B cell (primary cell): ENCODE data around the gene PITPNM1. TPM values are rescaled to one million over a fixed set of nuclear protein-coding genes. Genes with fewer than 3 reads are reported as not detected.

Source experiments
- ATAC-seq: fragments of 200-7000 bp; cut with Tn5 transposase; one replicate; pipeline ENCODE4 v1.10.0; 2021; ENCODE audit warnings: low read depth, mild to moderate bottlenecking, moderate number of reproducible peaks, moderate library complexity
- CTCF ChIA-PET: fragments of 350-600 bp; sonication (Branson Sonifier 250); formaldehyde crosslinking; loops from one replicate; lab custom pipeline; 2021; ENCODE audit warnings: antibody characterized with exemption, inconsistent platforms; lab: Charles Lee
- POLR2A ChIA-PET: fragments of 350-600 bp; sonication (Branson Sonifier 250); formaldehyde crosslinking; loops from one replicate; lab custom pipeline; 2021; ENCODE audit warnings: antibody characterized with exemption; lab: Charles Lee
- DNase-seq: peaks from one replicate; pipeline ENCODE4 v3.0.0; 2013
- H2AFZ ChIP-seq: 2 replicates; pipeline ENCODE4 v1.6.1; 2012; ENCODE audit warnings: mild to moderate bottlenecking, low read depth, low read length; ENCODE audit not compliant: insufficient read depth, poor library complexity, severe bottlenecking
- H3K27ac ChIP-seq, 2 donors: 1 replicate in 1 of 2; 2 replicates in 1 of 2; pipeline ENCODE4 v1.5.1; 2012 to 2013; ENCODE audit warnings: low read length in 2 of 2, mild to moderate bottlenecking in 2 of 2, moderate library complexity in 1 of 2
- H3K27me3 ChIP-seq, 4 experiments: fragments of 200-600 bp in 1 of 4; sonication (generic) in 1 of 4; replicated peaks in 1 of 4; 1 replicate in 2 of 4; 2 replicates in 2 of 4; pipeline versions ENCODE4 v1.6.1 to v1.7.0; 2013 to 2016; ENCODE audit warnings: low read length in 3 of 4, mild to moderate bottlenecking in 2 of 4, mixed read lengths in 1 of 4, moderate library complexity in 1 of 4; ENCODE audit not compliant: insufficient read depth in 4 of 4, control insufficient read depth in 3 of 4; ENCODE audit errors: control extremely low read depth in 1 of 4
- H3K36me3 ChIP-seq, 2 experiments: replicated peaks in 1 of 2; 1 replicate in 1 of 2; 2 replicates in 1 of 2; pipeline versions ENCODE4 v1.6.1 to v1.7.1; 2013; ENCODE audit warnings: low read length in 1 of 2; ENCODE audit not compliant: insufficient read depth in 2 of 2, control insufficient read depth in 1 of 2; ENCODE audit errors: control extremely low read depth in 1 of 2, extremely low read depth in 1 of 2
- H3K4me1 ChIP-seq, 2 donors: fragments of 200-600 bp in 1 of 2; sonication (generic) in 1 of 2; 1 replicate in 1 of 2; 2 replicates in 1 of 2; pipeline versions ENCODE4 v1.5.1 to v1.6.1; 2013 to 2017; ENCODE audit warnings: low read length in 2 of 2; ENCODE audit not compliant: control insufficient read depth in 2 of 2, insufficient read depth in 2 of 2
- H3K4me2 ChIP-seq: replicated peaks from 2 replicates; pipeline ENCODE3; 2012; ENCODE audit warnings: mild to moderate bottlenecking, low read depth, low read length; ENCODE audit not compliant: poor library complexity, severe bottlenecking
- H3K4me3 ChIP-seq, 5 experiments: fragments of 200-600 bp in 1 of 5; sonication (generic) in 1 of 5; 1 replicate in 3 of 5; 2 replicates in 2 of 5; pipeline versions ENCODE4 v1.5.1 to v1.7.0; 2011 to 2016; ENCODE audit warnings: low read length in 4 of 5, mild to moderate bottlenecking in 4 of 5, low read depth in 2 of 5, control low read depth in 1 of 5, moderate library complexity in 1 of 5; ENCODE audit not compliant: insufficient read depth in 1 of 5; ENCODE audit errors: control extremely low read depth in 1 of 5, extremely low read depth in 1 of 5
- H3K79me2 ChIP-seq: fragments of 200-600 bp; sonication (generic); one replicate; pipeline ENCODE4 v1.6.0; 2016; ENCODE audit warnings: low read length; ENCODE audit not compliant: control insufficient read depth, insufficient read depth
- H3K9ac ChIP-seq: fragments of 200-600 bp; sonication (generic); 2 replicates; pipeline ENCODE4 v1.6.1; 2017; ENCODE audit warnings: mild to moderate bottlenecking, low read length, moderate library complexity
- H3K9me3 ChIP-seq, 3 donors: one replicate each; pipeline versions ENCODE4 v1.6.1 to v1.7.1; 2013; ENCODE audit warnings: low read length in 2 of 3; ENCODE audit not compliant: control insufficient read depth in 2 of 3, insufficient read depth in 1 of 3; ENCODE audit errors: control extremely low read depth in 1 of 3
- H4K20me1 ChIP-seq: 2 replicates; pipeline ENCODE4 v1.6.0; 2012; ENCODE audit warnings: mild to moderate bottlenecking, low read length; ENCODE audit not compliant: insufficient read depth, control insufficient read depth, poor library complexity, severe bottlenecking
- H3K27ac Mint-ChIP-seq: one replicate; pipeline ENCODE4 v1.8.0; 2021; ENCODE audit warnings: mixed read lengths
- H3K27me3 Mint-ChIP-seq: one replicate; pipeline ENCODE4 v1.8.0; 2021; ENCODE audit warnings: mixed read lengths
- H3K4me1 Mint-ChIP-seq: one replicate; pipeline ENCODE4 v1.8.0; 2021; ENCODE audit warnings: mixed read lengths
- H3K4me3 Mint-ChIP-seq: one replicate; pipeline ENCODE4 v1.8.0; 2021; ENCODE audit warnings: mixed read lengths
- H3K9me3 Mint-ChIP-seq: one replicate; pipeline ENCODE4 v1.8.0; 2022; ENCODE audit warnings: mixed read lengths; ENCODE audit not compliant: insufficient read depth
- EZH2 ChIP-seq: IDR thresholded peaks from 2 replicates; pipeline ENCODE4 v1.6.1; 2012; ENCODE audit warnings: borderline replicate concordance, low read depth, mild to moderate bottlenecking, moderate library complexity, low read length; ENCODE audit not compliant: insufficient read depth, poor library complexity, severe bottlenecking
- WGBS: methylation state at CpG from one replicate; pipeline ENCODE4 v1.1.5; 2013; ENCODE audit warnings: missing lambda C conversion rate; ENCODE audit not compliant: insufficient coverage; 5-methylcytosine and 5-hydroxymethylcytosine counted together
- intact Hi-C: fragments of 100-400 bp; cut with micrococcal nuclease; formaldehyde crosslinking; loops from one replicate; pipeline ENCODE4 v1.10.0; 2022
- polyA plus RNA-seq: library from polyadenylated mRNA; depleted of rRNA; stranded (reverse); fragments of >200 nt; gene quantifications from 2 replicates; pipeline ENCODE4 v1.2.3, GENCODE V29; 2012
- total RNA-seq, 2 donors: library from RNA; stranded (reverse); fragments of 120-200 nt in 1 of 2; gene quantifications; 1 replicate in 1 of 2; 2 replicates in 1 of 2; pipeline versions ENCODE4 v1.2.3 to v1.2.4, GENCODE V29; 2013 to 2022
- TF ChIP-seq, protein P1 (sequence below): fragments of 200-600 bp; IDR thresholded peaks from one replicate; pipeline ENCODE4 v1.8.0; 2022; ENCODE audit warnings: antibody characterized with exemption, mild to moderate bottlenecking

PITPNM1 gene
- total and polyA plus RNA-seq, 2 donors (not counting 1 experiment from before 2014, with no cell fraction given), result 152 to 166 TPM

GRCh38 chr11:67455054-67455453, 50.1 kb downstream of the PITPNM1 start, which contains the start of gene CABP4:
Gene CABP4, plus strand, starts transcription at chr11:67455354. Its CDS starts 70 bp downstream, at chr11:67455424.
- Histone ChIP-seq H4K20me1 (no peaks in the 10 kb centered on the region), H3K4me2 (peak within 1 kb of the TSS; percentile 25), H3K4me1 (peaks cover 51 to 88% of the 10 kb centered on the region in 2 donors), H3K27ac (no peak within 1 kb of the TSS), H2AFZ (no peak within 1 kb of the TSS), H3K9ac (no peak within 1 kb of the TSS), H3K4me3 (no peak within 1 kb of the TSS), H3K79me2 (peaks cover 70% of the 10 kb centered on the region), H3K27me3 (no peaks in the 10 kb centered on the region), H3K36me3 (no peaks in the 10 kb centered on the region), H3K9me3 (no peaks in the 10 kb centered on the region)
- Mint-ChIP-seq H3K27me3 (no peaks in the 10 kb centered on the region), H3K4me1 (peaks cover 44% of the 10 kb centered on the region), H3K27ac (peak within 1 kb of the TSS; percentile 41), H3K9me3 (no peaks in the 10 kb centered on the region), H3K4me3 (no peak within 1 kb of the TSS)
- POLR2A ChIA-PET, result interaction anchor here (1.0 to 2.4 kb wide), 4 partner anchors 9 to 18 kb away, joined by 3 to 7 read pairs (median 4); partner anchors contain the start of gene PTPRCAP
- TF ChIP-seq, protein P1, sequence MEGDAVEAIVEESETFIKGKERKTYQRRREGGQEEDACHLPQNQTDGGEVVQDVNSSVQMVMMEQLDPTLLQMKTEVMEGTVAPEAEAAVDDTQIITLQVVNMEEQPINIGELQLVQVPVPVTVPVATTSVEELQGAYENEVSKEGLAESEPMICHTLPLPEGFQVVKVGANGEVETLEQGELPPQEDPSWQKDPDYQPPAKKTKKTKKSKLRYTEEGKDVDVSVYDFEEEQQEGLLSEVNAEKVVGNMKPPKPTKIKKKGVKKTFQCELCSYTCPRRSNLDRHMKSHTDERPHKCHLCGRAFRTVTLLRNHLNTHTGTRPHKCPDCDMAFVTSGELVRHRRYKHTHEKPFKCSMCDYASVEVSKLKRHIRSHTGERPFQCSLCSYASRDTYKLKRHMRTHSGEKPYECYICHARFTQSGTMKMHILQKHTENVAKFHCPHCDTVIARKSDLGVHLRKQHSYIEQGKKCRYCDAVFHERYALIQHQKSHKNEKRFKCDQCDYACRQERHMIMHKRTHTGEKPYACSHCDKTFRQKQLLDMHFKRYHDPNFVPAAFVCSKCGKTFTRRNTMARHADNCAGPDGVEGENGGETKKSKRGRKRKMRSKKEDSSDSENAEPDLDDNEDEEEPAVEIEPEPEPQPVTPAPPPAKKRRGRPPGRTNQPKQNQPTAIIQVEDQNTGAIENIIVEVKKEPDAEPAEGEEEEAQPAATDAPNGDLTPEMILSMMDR, result no peak
- no peak for TF ChIP-seq EZH2
- CTCF ChIA-PET, result interaction anchor here (1.3 to 2.3 kb wide), 2 partner anchors 14 to 17 kb away, joined by 3 to 7 read pairs; partner anchors contain the start of genes PTPRCAP and TMEM134
- ATAC-seq (no peak), DNase-seq (no peak)
- intact Hi-C loops, result no loop called here
- WGBS, result 83% methylated on average over 1 of the region's 3 CpGs
